GM21390 (cell line): ENCODE data around the gene C1orf159.

Experiments used
- ATAC-seq: cut with Tn5 transposase; IDR thresholded peaks from one replicate; pipeline ENCODE4 v1.9.1; 2021; ENCODE audit not compliant: unreplicated experiment

Gene C1orf159

GRCh38 chr1:1092894-1093609 is 22.8 kb downstream of the C1orf159 start:
- ATAC-seq, result no peak

GRCh38 chr1:1092149-1092855 is 23.6 kb downstream of the C1orf159 start:
- no peak for ATAC-seq

- no peak for ATAC-seq
Measured at GRCh38 chr1:1091344-1092148, 24.3 kb downstream of the C1orf159 start.

- no peak for ATAC-seq
Measured at GRCh38 chr1:1090424-1091343, 25.2 kb downstream of the C1orf159 start.

GRCh38 chr1:1089731-1090423 is 26.0 kb downstream of the C1orf159 start:
- no peak for ATAC-seq

GRCh38 chr1:1088801-1089680 is 26.8 kb downstream of the C1orf159 start:
- ATAC-seq, result no peak

- no peak for ATAC-seq
Measured at GRCh38 chr1:1088029-1088800, 27.7 kb downstream of the C1orf159 start.

GRCh38 chr1:1087351-1088028 is 28.4 kb downstream of the C1orf159 start:
- no peak for ATAC-seq

- ATAC-seq, result no peak
Measured at GRCh38 chr1:1086911-1087341, 29.0 kb downstream of the C1orf159 start.

GRCh38 chr1:1085911-1086841 is 29.7 kb downstream of the C1orf159 start:
- no peak for ATAC-seq

- no peak for ATAC-seq
Measured at GRCh38 chr1:1085171-1085841, 30.6 kb downstream of the C1orf159 start.

- ATAC-seq, result no peak
Measured at GRCh38 chr1:1084372-1085170, 31.3 kb downstream of the C1orf159 start.

GRCh38 chr1:1083416-1084371 is 32.2 kb downstream of the C1orf159 start:
- ATAC-seq, result no peak

GRCh38 chr1:1082776-1083415 is 33.0 kb downstream of the C1orf159 start:
- no peak for ATAC-seq
